ENCODE measurements around the gene CEACAM3. TPM values are rescaled to one million over a fixed set of nuclear protein-coding genes. Genes with fewer than 3 reads are reported as not detected.

CEACAM3 gene
- total and polyA plus RNA-seq, 4 donors = 0.37 to 0.70 (median 0.59) TPM; not detected in 1

- no peak for DNase-seq (ENCODE audit: low spot score)
Measured at GRCh38 chr19:41844601-41845000, 48.2 kb downstream of the CEACAM3 start, which contains the start of gene LYPD4. TSS of gene LYPD4 (minus strand) at chr19:41844683. CDS start at chr19:41839285, 5,398 bp downstream.

More at GRCh38 chr19:41844601-41845000, 48.2 kb downstream of the CEACAM3 start, which contains the start of gene LYPD4:
- H3K27me3 ChIP-seq (ENCODE audit: control insufficient read depth in 4 of 4, insufficient read depth in 4 of 4, low read length in 3 of 4) = peaks cover 0 to 7% (median under 1%) of the 10 kb centered on the region in 4 donors
- H3K4me3 ChIP-seq (ENCODE audit: low read depth in 1 of 3, low read length in 3 of 3) = no peak within 1 kb of the TSS
- H3K36me3 ChIP-seq (ENCODE audit: control insufficient read depth in 4 of 4, insufficient read depth in 3 of 4, low read depth in 1 of 4, low read length in 3 of 4) = no peaks in the 10 kb centered on the region
- no peaks in the 10 kb centered on the region for H3K4me1 ChIP-seq (ENCODE audit: control insufficient read depth in 4 of 4, insufficient read depth in 4 of 4, low read length in 3 of 4)
- TF ChIP-seq YY1 (IDR thresholded peaks at IDR 0.05) = no peak
- TF ChIP-seq HNF4A (conservative IDR thresholded peaks at IDR 0.05) = no peak
- TF ChIP-seq FOXA1 (IDR thresholded peaks at IDR 0.05) = no peak
- TF ChIP-seq CTCF (IDR thresholded peaks at IDR 0.05; ENCODE audit: low read depth, low read length, missing input control) = no peak
- no peak for TF ChIP-seq REST (IDR thresholded peaks at IDR 0.05)
- no peak for TF ChIP-seq NR2F2 (IDR thresholded peaks at IDR 0.05)
- TF ChIP-seq JUND (IDR thresholded peaks at IDR 0.05) = no peak
- TF ChIP-seq GABPA (IDR thresholded peaks at IDR 0.05 in 1 of 2, conservative IDR thresholded peaks at IDR 0.05 in 1 of 2) = no peak
- no peak for TF ChIP-seq RAD21 (IDR thresholded peaks at IDR 0.05)
- no peak for TF ChIP-seq MAX (IDR thresholded peaks at IDR 0.05)
- no peak for TF ChIP-seq FOXA2 (IDR thresholded peaks at IDR 0.05)
- no peak for TF ChIP-seq EGR1 (IDR thresholded peaks at IDR 0.05; ENCODE audit: low read depth in 2 of 2)
- TF ChIP-seq TAF1 (conservative IDR thresholded peaks at IDR 0.05) = no peak
- no peak for TF ChIP-seq SP1 (IDR thresholded peaks at IDR 0.05)
- no peak for TF ChIP-seq ZBTB33 (IDR thresholded peaks at IDR 0.05)
- no peak for TF ChIP-seq HNF4G (IDR thresholded peaks at IDR 0.05)
- TF ChIP-seq ATF3 (IDR thresholded peaks at IDR 0.05) = no peak
- TF ChIP-seq RXRA (IDR thresholded peaks at IDR 0.05) = no peak
- H3K9ac ChIP-seq (ENCODE audit: low read depth in 1 of 2, low read length in 2 of 2) = no peak within 1 kb of the TSS
- H3K27ac ChIP-seq (ENCODE audit: low read depth in 1 of 2, low read length in 2 of 2) = no peak within 1 kb of the TSS
- WGBS = 72% methylated on average over 30 of the region's 30 CpGs
- H3K9me3 ChIP-seq (ENCODE audit: control insufficient read depth in 4 of 4, low read length in 3 of 4) = no peaks in the 10 kb centered on the region

All from liver (tissue), 9 donors.